DMS53 treated with DMSO at 0.1 percent for 48 hours (cell line): ENCODE data around the gene IL34.
A peak's percentile ranks its signal among the peaks of the same experiment; 100 is the strongest.

Experiments used
- DNase-seq: peaks from one replicate; lab custom pipeline; 2025; ENCODE audit not compliant: unreplicated experiment; lab: John Stamatoyannopoulos, UW

IL34 gene

DNA sequence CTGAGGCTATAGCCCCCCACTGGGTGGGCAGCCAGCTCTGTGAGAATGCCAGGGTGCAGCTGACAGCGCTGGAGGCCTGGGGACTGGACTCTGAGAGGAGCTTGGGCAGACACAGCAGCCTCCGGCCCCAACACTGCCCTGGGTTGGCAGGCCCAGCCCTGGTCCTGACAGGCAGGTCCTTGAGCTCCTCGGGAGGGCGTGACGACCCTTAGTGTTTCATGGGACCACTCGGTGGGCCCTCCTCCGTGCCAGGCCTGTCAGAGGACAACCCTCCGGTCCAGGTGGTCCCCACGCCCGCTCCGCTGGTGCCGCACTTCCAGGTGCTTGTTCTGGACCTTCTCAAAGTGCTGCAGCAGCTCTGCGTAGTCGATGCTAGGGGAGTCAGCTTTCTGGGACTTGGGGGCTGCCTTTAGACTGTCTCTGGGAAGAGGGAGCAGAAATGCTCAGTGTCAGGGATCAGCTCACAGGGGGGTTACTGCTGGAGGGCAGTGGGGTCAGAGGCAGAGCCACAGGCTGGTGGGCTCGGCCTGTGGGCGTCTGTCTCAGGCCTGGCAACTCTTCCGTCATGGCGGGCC is 41.4 kb downstream of the IL34 start:
- no peak for DNase-seq

DNA sequence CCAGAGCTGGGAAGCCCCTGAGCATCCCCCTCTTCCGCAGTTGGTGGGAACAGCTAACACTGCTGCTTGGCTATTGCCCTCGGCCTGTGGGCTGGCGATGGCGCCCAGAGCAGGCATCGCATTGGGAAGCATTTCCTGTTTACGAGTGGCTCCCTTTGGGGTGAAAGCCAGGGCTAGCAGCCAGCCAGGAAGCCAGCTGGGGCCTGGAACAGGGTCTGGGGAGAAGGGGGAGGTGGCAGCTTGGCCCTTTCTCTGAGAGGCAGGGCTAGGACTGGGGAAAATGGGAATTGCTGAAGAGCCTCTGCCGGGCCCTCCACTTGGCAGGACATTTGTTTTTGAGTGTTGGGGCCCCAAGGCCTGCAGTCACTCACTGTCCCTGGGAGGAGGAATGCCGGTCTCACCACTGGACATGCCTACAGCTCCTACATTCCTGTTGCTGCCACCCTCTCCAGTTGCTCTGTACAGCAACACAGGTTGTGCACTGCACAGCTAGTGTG is 41.9 kb downstream of the IL34 start:
- no peak for DNase-seq

DNA sequence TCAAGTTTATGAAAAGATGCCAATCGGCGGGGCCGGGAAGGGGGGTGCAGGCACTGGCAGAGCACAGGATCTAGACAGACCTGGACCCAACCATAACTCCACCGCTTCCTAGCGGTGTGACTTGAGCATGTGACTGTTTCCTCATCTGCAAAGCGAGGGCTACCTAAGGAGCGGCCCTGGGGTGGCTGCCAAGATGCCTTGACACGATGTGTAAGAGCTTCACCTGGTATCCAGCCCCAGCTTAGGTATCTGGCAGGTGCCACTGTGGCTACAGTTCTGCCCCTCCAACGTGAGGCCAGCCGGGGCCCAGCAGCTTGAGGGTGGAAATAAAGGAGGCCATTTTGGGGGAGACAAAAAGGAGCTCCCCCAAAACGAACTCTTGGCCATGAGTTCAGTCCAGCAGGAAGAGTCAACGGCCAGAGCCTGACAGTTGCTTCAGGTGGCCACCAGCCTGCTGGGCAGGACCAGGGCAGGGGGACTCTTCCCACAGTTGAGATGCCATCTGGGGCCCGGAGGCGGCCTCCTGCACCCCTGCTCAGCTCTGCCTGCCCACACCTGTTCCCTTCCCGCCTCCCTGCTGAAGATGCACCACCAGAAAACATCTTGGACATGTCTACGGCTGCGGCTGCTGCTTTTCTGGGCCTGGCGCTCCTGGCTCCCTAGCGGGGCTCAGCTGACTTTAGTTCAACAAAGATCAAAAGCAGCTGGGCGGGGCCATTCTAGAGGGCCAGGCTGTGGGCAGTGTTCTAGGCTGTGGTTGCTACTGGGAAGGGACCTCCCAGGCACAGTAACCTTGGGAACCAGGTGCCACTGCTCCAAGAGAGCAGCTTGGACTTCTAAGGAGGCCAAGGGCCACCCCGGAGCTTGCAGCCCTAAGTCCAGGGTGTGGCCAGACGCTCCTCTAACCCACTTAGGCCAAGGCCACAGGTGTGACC is 42.9 kb downstream of the IL34 start:
- DNase-seq, result no peak

DNA sequence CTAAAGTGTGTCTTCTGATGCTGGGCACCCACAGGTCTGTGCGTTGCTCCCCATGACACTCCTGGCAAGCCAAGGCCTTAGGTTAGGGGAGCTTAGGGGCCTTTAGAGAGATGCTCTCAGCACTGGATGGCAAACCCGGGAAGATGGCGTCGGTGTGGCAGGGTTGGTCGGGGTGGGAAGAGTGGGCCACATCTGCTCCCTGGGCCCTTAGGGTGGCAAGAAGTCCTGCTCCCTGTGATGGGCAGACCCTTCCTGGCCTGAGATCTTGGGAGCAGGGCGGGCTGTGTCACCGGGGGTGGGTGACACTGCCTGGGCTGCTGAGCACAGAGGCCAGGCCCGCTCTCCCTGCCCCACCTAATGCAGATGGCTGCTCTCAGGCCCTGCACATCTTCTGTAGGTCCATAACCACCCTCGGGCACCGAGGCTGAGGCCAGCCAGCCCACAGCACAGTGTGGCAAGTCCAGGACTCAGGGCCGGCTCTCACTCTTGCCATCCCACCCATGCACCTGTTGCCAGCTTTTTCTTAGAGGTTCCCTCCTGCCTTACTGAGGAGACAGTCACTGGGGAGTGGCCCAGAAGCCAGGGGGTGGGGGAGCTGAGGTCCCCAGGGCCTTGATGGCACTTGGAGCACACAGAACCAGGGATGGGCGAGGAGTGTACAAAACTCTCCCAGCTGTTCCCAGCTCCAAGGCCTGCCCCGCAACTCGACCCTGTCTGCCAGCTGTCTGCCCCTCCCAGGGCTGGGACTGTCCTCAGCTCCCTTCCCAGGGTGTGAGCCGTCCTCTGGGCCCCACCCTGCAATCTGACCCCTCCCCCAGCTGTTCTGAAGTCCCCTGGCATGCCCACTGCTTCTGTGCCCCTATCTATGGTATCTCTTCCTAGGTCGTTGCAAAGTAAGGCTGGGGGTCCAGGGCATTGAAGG is 43.9 kb downstream of the IL34 start:
- DNase-seq, result no peak

DNA sequence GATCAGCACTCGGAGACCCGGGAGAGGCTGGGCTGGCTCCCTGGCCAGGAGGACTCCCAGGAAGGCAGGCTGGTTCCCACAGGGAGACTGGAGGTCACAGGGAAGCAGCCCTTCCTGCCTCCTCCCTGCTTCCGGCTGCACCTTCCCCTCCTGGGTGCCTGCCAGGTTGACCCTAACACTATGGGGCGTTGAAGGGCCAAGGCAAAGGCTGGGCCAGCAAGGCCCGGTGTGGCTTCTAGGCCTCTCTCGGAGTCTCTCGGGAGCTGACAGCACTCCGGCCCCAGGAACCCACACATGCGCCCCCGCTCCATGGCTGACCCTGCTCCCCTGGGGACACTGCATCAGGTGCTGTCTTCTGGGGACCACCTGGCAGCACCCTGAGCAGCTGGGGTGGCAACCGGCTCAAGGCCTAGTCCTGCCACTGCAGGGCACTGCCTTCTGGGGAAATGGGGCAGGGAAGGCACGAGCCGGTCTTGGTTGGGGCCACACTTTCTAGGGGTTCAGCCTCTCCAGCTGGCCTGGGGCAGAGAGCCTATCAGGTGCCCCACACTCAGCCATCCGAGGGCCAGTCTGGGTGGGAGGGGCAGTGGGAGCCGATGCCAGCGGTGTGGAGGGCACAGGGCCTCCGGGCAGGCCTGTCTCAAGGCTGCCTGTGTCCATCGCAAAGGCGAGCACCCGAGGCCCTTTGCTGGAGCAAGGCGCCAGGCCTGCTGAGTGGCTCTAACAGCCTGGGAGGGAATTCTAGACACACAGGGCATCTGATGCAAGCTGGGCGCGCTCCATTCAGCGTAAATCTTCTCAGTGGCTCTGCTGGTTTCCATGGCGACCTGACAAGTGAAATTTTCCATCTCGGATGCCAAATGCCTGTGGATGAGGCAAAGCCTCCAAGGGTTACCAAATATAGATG is 45.1 kb downstream of the IL34 start:
- no peak for DNase-seq

DNA sequence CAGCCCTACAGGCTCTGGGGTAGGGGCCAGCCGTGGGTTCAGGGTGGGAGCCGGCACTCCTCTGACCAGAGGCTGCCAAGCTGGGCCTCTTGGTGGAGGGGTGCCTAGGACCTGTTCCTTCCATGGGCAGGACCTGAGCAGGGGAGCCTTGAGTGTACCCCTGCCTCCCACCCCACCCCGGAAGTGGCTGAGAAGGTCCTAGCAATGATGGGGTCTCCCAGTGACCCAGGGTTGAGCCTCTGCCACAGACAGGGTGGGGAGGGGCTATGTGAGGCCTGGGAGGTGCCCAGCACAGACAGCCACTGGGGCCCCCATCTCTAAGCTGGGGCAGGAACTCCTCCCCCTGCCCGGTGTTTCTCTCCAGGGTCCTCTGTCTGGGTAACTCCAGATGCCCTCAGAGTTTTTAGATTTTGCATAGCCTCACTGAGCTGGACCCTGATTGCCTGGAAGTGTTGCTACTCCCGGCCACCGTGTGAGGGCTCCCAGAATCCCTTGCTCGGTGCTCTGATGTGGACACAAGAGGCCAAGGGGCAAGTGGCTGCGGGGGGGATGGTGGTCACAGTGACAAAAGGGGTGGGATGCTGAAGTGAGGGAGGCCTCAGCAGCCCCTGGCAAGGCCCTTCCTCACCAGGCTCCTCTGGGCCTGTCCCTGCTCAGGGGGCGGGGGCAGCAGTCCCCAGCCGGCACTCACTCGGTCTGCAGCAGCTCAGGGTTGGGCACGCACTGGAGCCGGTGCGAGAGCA is 45.9 kb downstream of the IL34 start:
- DNase-seq, result no peak

DNA sequence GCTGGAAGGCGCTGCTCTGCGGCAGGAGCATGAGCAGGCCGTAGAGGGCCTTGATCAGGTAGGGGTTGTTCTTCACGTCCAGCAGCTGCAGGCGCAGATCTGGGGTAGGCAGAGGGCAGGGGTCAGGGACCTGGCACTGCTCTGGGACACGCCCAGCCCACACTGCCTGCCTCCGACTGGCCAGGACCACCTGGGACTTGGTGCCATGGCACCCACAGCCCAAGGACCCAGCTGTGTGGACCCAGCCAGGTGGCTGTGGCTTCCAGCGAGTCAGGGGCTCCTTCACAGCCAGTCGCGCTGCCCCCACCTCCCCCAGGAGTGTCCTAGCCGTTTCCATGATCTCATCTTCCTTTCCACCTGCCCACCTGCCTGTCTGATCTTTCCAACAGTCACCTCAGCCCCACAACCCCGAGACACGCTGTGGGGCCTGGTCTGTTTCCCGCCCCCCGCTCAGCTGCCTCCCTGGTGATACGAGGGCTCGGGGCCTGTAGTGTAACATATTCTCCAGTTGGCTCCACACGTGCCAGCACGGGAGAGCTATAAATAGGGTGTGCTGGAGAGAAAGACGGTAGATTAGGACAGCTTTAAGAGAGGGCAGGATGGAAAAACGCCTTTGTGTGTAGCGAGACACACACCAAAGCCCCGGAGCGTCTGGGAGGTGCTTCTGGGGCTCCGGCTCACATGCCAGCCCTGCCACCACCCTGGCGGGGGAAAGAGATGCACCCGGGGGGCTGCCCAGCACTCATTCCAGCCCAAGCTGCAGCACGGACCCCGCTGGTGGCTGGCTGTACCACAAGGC is 46.7 kb downstream of the IL34 start:
- no peak for DNase-seq

DNA sequence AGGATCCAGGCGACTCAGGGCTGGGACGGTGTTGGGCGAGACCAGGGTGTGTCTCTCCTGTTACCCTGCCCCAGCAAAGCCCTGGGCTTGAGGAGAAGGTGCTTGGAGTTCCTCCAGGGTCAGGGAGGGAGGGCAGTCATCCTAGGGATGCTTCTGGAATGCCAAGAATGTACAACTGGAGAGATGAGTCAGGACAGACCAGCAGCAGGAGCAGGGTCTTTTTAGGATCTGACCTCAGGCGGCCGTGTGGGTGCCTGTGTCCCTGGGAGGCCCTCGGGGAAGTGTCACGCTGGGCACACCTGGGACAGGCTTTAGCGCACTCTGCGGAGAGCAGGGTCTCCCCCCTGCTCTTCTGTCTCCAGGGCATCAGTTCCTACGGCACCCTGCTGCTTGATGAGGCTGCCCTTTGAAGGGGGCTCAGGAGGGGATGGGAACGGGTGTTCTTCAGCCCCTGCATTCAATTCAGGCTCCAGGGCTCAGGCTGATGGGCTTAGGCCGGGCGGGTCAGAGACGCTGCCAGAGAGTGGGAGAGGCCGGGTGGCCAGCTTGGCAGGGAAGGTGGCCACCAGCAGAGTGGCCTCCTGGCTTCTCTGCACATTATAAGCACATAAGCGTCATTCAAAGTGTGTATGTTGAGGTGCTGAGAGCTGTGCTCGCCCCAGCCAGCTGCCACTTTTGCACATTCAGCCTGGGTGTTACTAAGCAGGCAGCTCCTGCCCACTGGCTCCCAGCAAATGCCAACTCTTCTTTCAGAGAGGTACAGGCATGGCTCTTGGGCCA is 47.9 kb downstream of the IL34 start:
- DNase-seq, result no peak

DNA sequence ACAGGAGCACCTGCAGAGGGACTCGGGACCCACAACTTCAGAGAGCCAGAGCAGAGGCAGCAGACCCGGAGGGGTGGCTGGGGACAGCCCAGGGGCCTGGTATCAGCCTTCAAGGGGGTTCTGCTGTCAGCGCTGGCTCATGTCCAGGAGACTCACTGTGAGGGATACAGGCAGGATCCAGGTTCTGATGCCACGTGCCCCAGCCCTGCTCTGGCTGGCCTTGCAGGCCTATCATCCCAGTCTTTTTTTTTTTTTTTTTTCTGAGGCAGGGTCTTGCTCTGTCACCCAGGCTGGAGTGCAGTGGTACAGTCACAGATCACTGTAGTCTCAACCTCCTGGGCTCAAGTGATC is 48.5 kb downstream of the IL34 start:
- no peak for DNase-seq

DNA sequence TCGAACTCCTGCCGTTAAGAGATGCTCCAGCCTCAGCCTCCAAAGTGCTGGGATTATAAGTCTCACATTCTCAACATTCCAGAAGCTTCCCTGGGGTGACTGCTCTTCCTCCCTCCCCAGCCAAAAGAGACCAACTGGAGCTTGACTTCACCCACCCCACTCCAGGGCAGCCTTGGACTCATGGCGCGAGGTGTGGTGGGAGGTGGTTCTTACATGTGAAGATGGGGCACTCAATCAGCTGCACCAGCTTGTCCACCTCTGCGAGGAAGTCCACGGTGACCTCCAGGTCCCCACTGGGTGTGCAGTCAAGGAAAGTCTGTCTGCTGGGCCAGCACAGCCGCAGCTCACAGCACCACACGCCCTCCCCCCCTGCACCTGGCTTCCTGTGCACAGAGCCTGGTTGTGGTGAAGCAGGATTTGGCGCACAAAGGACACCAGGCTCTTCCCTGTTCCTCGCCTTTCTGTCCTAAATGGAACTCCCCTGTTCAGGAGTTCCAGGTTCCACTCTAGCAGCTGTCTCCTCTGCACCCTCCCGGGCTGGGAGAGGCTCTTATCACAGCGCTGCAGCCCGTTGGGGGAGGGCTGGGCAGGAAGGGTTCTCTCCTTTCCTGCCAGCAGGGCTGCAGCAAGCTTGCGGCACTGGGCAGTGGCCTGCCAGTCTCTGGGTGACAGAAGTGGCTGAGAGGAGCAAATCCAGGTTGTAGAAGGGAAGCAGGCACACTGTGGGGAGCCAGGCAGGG is 49.1 kb downstream of the IL34 start:
- DNase-seq, result peak; percentile 44

DNA sequence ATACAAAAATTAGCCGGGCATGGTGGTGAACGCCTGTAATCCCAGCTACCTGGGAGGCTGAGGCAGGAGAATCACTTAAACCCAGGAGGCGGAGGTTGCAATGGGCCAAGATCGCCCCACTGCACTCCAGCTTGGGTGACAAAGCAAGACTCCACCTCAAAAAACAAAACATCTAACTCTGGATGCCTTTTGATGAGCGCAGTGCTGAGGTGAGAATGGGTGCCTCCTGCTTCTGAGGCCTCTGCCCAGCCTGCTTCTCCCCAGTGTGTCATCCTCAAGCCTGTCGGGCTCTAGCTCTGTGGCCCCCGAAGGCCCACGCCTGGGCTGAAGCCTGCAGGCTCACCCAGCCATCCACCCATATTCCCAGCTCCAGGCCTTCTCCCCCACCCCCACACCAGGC is 50.0 kb downstream of the IL34 start:
- no peak for DNase-seq

DNA sequence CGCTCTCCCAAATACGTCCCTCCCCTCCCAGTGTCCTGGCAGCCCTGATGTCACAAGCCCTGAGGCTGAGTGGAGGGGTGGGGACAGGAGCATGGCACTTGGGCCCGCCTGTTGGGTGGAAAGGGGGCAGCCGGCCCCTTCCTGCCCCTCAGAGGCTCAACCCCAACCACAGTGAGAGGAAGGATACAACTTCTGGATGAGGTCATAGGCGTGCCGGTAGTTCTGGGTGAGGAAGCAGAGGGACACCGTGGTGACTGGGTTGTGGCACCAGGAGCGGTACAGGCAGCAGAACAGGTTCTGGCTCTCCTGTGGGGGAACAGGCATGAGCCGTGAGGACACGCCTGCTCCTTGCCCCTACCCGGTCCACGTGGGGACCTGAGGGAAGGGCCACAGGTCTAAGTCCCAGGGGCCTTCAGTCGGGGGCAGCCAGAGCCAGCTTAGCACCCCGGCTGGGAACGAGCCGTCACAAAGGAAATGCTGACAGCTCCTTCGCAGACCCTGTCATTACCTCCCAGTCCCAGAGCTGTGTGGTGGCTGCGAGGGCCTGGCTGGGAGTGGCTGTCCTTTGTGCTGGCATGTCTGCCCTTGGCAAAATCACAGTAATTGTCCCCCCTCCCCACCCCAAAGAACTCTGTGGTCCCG is 50.7 kb downstream of the IL34 start:
- no peak for DNase-seq

DNA sequence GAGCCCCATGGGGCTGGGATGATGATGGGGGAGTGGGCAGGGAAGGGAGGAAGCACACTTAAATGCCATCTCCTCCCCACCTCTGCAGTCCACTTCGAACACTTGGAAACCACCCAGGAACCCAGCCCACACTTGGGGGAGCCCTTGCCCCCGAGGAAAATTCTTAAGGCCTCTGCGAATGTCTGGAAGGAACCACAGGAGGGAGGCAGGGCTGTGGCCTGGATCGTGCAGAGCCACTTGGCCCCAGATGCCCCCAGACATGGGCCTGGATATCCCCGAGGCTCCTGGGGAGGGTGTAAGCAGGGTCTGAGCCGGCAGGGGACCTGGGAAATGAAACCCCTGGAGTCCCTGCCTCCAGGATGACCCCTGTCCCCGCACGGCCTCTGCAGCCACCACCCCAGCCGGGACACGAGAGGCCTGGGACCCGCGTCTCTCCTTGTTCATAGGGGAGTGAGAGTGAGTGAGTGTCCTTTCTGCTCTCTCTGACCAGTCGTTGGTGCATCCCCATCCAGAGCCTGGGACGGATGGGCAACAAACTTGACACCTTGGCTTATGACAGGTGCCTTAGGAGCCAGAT is 51.3 kb downstream of the IL34 start:
- no peak for DNase-seq

DNA sequence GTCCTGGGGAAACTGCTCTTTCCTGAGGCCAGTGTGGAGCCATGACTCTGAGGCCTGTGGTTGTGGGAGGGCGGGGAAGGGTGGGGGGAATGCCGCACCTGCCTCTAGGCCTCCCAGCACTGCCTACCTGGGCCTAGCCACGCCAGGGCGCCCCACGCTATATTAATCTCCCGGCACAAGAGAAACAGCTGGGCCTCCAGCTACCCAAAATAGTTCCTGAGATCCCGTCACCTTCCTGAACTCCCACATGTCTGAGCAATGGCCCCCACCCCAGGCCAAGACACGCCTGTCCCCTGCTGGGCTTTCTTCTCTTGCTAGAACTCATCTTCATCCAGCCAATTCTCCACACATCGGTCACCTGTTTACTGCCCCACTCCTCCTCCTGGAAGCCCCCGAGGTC is 52.5 kb downstream of the IL34 start:
- no peak for DNase-seq

DNA sequence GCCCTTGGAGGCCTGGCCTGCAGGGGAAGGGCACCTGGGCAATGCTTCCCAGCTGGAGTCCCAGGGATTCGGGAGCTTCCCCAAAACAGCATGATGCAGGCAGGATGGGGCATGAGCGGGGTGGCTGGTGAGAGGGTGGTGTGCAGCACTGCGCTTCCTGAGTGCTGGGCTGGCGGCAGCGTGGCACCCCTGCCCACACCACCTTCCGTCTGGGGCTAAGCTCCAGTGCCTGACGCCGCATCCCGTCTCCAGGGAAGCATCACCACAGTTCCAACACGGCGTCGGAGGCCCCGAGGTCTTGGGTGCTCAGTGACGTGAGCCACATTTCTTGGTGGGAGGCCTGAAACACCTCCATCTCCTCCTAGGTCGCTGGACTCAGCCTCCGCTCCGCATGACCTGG is 53.3 kb downstream of the IL34 start:
- no peak for DNase-seq

DNA sequence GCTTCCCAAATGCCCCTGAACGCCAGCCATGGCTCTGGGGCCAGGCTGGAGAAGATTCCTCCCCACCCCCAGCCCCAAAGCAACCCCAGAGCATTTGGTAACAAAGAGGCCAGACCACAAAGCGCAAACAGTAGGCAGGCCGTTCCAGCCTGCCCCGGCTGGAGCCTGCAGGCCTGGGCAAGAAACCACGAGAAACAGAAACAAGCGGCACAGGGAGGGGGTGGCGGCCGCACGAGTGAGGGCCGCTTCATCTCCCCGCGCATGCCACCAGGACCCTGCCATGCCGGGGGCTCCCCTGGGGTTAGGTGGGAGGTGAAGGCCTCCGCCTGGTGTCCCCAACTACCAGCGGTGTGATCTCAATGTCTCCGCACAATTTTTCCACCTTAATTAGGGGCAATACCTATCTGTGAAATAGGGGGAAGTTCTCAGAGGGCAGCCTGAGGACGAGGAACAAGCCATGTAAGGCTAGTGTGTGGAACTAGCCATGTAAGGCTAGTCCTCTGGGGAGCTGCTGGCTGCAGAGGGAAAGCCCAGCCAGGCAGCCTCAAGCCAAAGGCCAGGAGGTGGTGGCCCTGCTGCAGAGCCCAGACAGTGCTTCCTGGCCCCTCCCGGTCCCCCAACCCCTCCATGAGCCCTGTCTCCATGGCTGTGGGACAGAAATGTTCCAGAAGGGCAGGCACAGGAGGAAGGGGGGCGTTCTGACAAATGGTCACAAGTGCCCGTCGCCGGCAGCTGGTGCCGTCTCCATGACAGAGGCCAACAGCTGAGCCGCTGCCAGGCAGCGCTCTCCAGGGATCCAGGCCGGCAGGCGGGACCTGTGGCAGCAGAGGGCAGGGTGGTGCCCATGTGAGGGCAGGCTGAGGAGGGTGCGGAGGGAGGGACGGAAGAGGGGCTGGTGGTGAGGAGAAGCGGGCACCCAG is 54.0 kb downstream of the IL34 start:
- DNase-seq, result no peak
